Measurements from ENCODE around the gene ZNF41. TPM values are rescaled to one million over a fixed set of nuclear protein-coding genes. Genes with fewer than 3 reads are reported as not detected.

The ZNF41 gene
- total RNA-seq, 1 experiment from 2014 or later: 8.0 TPM

- ChIA-PET POLR2A (no interaction called here), CTCF (no interaction called here)
- BruUV-seq (replicated peaks): no TSS peak
- Histone ChIP-seq H3K27me3 (ENCODE audit: control insufficient read depth, insufficient read depth, low read length) (no peaks in the 10 kb centered on the region), H3K27ac (ENCODE audit: low read length) (no peak overlapping the region), H3K4me1 (ENCODE audit: control insufficient read depth, insufficient read depth, low read length) (no peaks in the 10 kb centered on the region), H3K36me3 (ENCODE audit: control insufficient read depth, insufficient read depth, low read length) (no peaks in the 10 kb centered on the region), H3K9me3 (ENCODE audit: control insufficient read depth, insufficient read depth, low read depth, low read length) (no peaks in the 10 kb centered on the region), H3K4me3 (ENCODE audit: low read depth in 2 of 2, low read length in 2 of 2) (no peak overlapping the region)
- ATAC-seq (no peak), DNase-seq (ENCODE audit: low read depth, low spot score) (no peak)
- TF ChIP-seq CTCF (IDR thresholded peaks at IDR 0.05) (no peak), REST (IDR thresholded peaks at IDR 0.05; ENCODE audit: insufficient read depth in 1 of 2, low read depth in 2 of 2, low read length in 1 of 2) (no peak), SIN3A (IDR thresholded peaks at IDR 0.05; ENCODE audit: borderline replicate concordance, insufficient read depth, low read depth, low read length) (no peak), TCF7L2 (IDR thresholded peaks at IDR 0.05; ENCODE audit: low read depth, low read length) (no peak), POLR2AphosphoS5 (IDR thresholded peaks at IDR 0.05; ENCODE audit: low read depth, low read length) (no peak)
- in situ Hi-C loops (cut with HindIII; ENCODE audit: low pct_unique_long_range_greater_than_20kb, low sequenced_read_pairs): no loop called here
- intact Hi-C loops (cut with micrococcal nuclease; ENCODE audit: unreplicated experiment): no loop called here
These were observed 24.3 kb upstream of the ZNF41 start for GRCh38 chrX:47507153-47507867.

- no TSS peak for BruUV-seq (replicated peaks)
- Histone ChIP-seq H3K4me3 (ENCODE audit: low read depth in 2 of 2, low read length in 2 of 2) (no peak overlapping the region), H3K36me3 (ENCODE audit: control insufficient read depth, insufficient read depth, low read length) (no peaks in the 10 kb centered on the region), H3K27me3 (ENCODE audit: control insufficient read depth, insufficient read depth, low read length) (no peaks in the 10 kb centered on the region), H3K4me1 (ENCODE audit: control insufficient read depth, insufficient read depth, low read length) (no peaks in the 10 kb centered on the region), H3K9me3 (ENCODE audit: control insufficient read depth, insufficient read depth, low read depth, low read length) (no peaks in the 10 kb centered on the region), H3K27ac (ENCODE audit: low read length) (no peak overlapping the region)
- in situ Hi-C loops (cut with HindIII; ENCODE audit: low pct_unique_long_range_greater_than_20kb, low sequenced_read_pairs) (no loop called here), intact Hi-C loops (cut with micrococcal nuclease; ENCODE audit: unreplicated experiment) (no loop called here)
- CTCF ChIA-PET: no interaction called here
- POLR2A ChIA-PET: no interaction called here
- DNase-seq (ENCODE audit: low read depth, low spot score) (no peak), ATAC-seq (no peak)
- no peak for TF ChIP-seq SIN3A (IDR thresholded peaks at IDR 0.05; ENCODE audit: borderline replicate concordance, insufficient read depth, low read depth, low read length)
- TF ChIP-seq CTCF (IDR thresholded peaks at IDR 0.05): no peak
- no peak for TF ChIP-seq TCF7L2 (IDR thresholded peaks at IDR 0.05; ENCODE audit: low read depth, low read length)
- TF ChIP-seq REST (IDR thresholded peaks at IDR 0.05; ENCODE audit: insufficient read depth in 1 of 2, low read depth in 2 of 2, low read length in 1 of 2): no peak
- no peak for TF ChIP-seq POLR2AphosphoS5 (IDR thresholded peaks at IDR 0.05; ENCODE audit: low read depth, low read length)
These were observed 20.1 kb upstream of the ZNF41 start for GRCh38 chrX:47503151-47503550.
